Measurements from ENCODE around the gene ZNF302.
A peak's percentile ranks its signal among the peaks of the same experiment; 100 is the strongest.

Gene ZNF302

DNA sequence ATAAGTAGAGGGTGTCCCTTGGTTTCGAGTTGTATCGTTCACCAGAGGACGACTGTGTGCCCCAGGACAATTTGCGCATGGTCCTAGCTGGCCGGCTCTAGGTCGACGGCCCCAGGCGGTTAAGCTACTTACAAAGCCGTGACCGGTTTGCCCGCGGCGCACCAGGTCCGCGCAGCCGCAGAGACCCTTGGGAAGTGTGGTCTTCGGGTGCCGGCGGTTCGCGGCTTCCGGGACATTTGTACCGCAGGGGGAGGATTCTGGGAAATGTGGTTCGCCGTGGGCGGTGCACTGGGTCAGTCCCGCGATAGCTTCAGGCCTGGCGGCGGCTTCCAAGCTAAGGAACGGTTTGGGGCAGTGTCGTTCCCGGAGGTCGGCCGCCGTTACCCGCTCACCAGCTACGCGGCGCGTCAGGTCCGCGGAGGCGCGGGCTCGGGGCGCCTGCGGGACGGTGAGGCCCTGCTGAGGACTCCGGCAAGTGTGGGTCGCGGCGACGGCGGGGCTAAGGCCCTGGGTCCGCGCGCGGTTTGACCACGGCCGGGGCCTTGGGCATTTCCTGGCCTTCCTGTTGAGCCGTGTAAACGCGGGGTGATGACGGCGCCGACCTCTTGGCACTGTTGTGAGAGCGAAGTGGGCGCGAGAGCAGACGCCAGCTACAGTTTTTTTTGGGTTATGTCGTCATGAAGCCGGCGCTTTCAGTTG lies at the start of gene ZNF302:
Gene ZNF302, plus strand, starts transcription at position 293 of the 699 bp plus-strand sequence. CDS start 1,127 bp downstream, outside the sequence.
- no peaks in the 10 kb centered on the region for H3K79me2 ChIP-seq (ENCODE audit: low read length)
- no peaks in the 10 kb centered on the region for H3K27me3 ChIP-seq (ENCODE audit: low read depth, low read length)
- H3K4me2 ChIP-seq (ENCODE audit: low read length), result peak within 1 kb of the TSS; percentile 74
- H3K4me3 ChIP-seq (ENCODE audit: low read length), result peak within 1 kb of the TSS; percentile 78
- no peaks in the 10 kb centered on the region for H3K36me3 ChIP-seq (replicated peaks; ENCODE audit: low read depth, low read length)
- TF ChIP-seq, protein P1, sequence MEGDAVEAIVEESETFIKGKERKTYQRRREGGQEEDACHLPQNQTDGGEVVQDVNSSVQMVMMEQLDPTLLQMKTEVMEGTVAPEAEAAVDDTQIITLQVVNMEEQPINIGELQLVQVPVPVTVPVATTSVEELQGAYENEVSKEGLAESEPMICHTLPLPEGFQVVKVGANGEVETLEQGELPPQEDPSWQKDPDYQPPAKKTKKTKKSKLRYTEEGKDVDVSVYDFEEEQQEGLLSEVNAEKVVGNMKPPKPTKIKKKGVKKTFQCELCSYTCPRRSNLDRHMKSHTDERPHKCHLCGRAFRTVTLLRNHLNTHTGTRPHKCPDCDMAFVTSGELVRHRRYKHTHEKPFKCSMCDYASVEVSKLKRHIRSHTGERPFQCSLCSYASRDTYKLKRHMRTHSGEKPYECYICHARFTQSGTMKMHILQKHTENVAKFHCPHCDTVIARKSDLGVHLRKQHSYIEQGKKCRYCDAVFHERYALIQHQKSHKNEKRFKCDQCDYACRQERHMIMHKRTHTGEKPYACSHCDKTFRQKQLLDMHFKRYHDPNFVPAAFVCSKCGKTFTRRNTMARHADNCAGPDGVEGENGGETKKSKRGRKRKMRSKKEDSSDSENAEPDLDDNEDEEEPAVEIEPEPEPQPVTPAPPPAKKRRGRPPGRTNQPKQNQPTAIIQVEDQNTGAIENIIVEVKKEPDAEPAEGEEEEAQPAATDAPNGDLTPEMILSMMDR (IDR thresholded peaks at IDR 0.05; ENCODE audit: low read depth, low read length), result no peak
- no peak for TF ChIP-seq EZH2phosphoT487 (IDR thresholded peaks at IDR 0.05; ENCODE audit: low read depth)
- peaks cover 5% of the 10 kb centered on the region; the same call in 1 of the 2 replicates for H3K4me1 ChIP-seq (ENCODE audit: low read length)
- H2AFZ ChIP-seq (ENCODE audit: low read depth, low read length), result peak within 1 kb of the TSS; percentile 67
- H4K20me1 ChIP-seq (ENCODE audit: insufficient read depth, low read length), result no peaks in the 10 kb centered on the region
- peak within 1 kb of the TSS; percentile 52 for H3K27ac ChIP-seq (ENCODE audit: low read length)
- peak within 1 kb of the TSS; percentile 67 for H3K9ac ChIP-seq (ENCODE audit: low read length)
- H3K9me3 ChIP-seq (ENCODE audit: insufficient read depth, low read length), result no peaks in the 10 kb centered on the region

GRCh38 chr19:34633802-34634201 lies 43.7 kb upstream of the ZNF302 start:
- H3K36me3 ChIP-seq (replicated peaks; ENCODE audit: low read depth, low read length), result no peaks in the 10 kb centered on the region
- no peaks in the 10 kb centered on the region for H3K27me3 ChIP-seq (ENCODE audit: low read depth, low read length)
- H3K4me1 ChIP-seq (ENCODE audit: low read length), result no peaks in the 10 kb centered on the region
- H3K4me2 ChIP-seq (ENCODE audit: low read length), result no peak overlapping the region
- H3K27ac ChIP-seq (ENCODE audit: low read length), result no peak overlapping the region
- no peaks in the 10 kb centered on the region for H3K79me2 ChIP-seq (ENCODE audit: low read length)
- H3K9ac ChIP-seq (ENCODE audit: low read length), result no peak overlapping the region
- H3K4me3 ChIP-seq (ENCODE audit: low read length), result no peak overlapping the region
- H3K9me3 ChIP-seq (ENCODE audit: insufficient read depth, low read length), result no peaks in the 10 kb centered on the region
- no peak overlapping the region for H2AFZ ChIP-seq (ENCODE audit: low read depth, low read length)
- no peaks in the 10 kb centered on the region for H4K20me1 ChIP-seq (ENCODE audit: insufficient read depth, low read length)
- no peak for TF ChIP-seq EZH2phosphoT487 (IDR thresholded peaks at IDR 0.05; ENCODE audit: low read depth)
- TF ChIP-seq, protein P1 (IDR thresholded peaks at IDR 0.05; ENCODE audit: low read depth, low read length), result no peak

DNA sequence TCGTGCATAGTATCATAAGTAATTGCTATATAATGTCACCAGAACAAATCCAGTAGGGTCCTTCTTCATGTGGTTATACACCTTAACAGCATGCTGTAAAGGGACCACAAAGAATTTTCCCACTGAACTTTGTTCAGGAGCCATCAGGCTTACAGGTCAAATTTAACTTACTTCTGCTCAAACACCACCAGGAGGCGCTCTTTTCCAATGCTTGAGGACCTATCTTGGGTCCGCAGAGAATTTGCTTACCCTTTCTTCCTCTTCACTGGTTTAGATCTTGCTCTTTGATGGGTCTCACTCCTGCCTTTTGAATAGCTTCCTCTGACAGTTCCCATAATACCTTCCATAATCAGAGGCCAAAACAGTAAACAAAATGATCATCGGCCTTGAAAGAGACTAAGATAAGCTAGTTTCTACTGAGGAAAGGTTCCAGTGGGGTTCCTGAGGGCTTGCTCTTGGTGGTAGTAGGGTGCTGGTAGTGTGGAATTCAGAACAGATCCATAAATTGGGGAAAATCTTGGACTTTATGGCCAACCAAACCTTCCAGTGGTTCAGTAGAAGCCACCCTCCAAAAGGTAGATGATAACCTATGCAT lies 37.9 kb upstream of the ZNF302 start:
- Histone ChIP-seq H3K9ac (ENCODE audit: low read length) (no peak overlapping the region), H3K79me2 (ENCODE audit: low read length) (no peaks in the 10 kb centered on the region), H3K27ac (ENCODE audit: low read length) (no peak overlapping the region), H3K4me2 (ENCODE audit: low read length) (peak overlapping the region; percentile 18; the same call in 1 of the 2 replicates), H3K27me3 (ENCODE audit: low read depth, low read length) (no peaks in the 10 kb centered on the region; the same call in 1 of the 2 replicates), H3K4me1 (ENCODE audit: low read length) (no peaks in the 10 kb centered on the region), H3K9me3 (ENCODE audit: insufficient read depth, low read length) (no peaks in the 10 kb centered on the region), H2AFZ (ENCODE audit: low read depth, low read length) (no peak overlapping the region), H4K20me1 (ENCODE audit: insufficient read depth, low read length) (no peaks in the 10 kb centered on the region), H3K4me3 (ENCODE audit: low read length) (no peak overlapping the region), H3K36me3 (replicated peaks; ENCODE audit: low read depth, low read length) (no peaks in the 10 kb centered on the region)
- TF ChIP-seq EZH2phosphoT487 (IDR thresholded peaks at IDR 0.05; ENCODE audit: low read depth), result no peak
- TF ChIP-seq, protein P1 (IDR thresholded peaks at IDR 0.05; ENCODE audit: low read depth, low read length), result peak; percentile 95

GRCh38 chr19:34642241-34642640 lies 35.2 kb upstream of the ZNF302 start:
- H3K4me1 ChIP-seq (ENCODE audit: low read length), result no peaks in the 10 kb centered on the region
- H3K4me3 ChIP-seq (ENCODE audit: low read length), result no peak overlapping the region
- H3K4me2 ChIP-seq (ENCODE audit: low read length), result no peak overlapping the region
- H3K9ac ChIP-seq (ENCODE audit: low read length), result no peak overlapping the region
- H3K27ac ChIP-seq (ENCODE audit: low read length), result no peak overlapping the region
- H3K79me2 ChIP-seq (ENCODE audit: low read length), result no peaks in the 10 kb centered on the region
- no peaks in the 10 kb centered on the region for H4K20me1 ChIP-seq (ENCODE audit: insufficient read depth, low read length)
- H3K27me3 ChIP-seq (ENCODE audit: low read depth, low read length), result no peaks in the 10 kb centered on the region; the same call in 1 of the 2 replicates
- no peaks in the 10 kb centered on the region for H3K9me3 ChIP-seq (ENCODE audit: insufficient read depth, low read length)
- TF ChIP-seq, protein P1 (IDR thresholded peaks at IDR 0.05; ENCODE audit: low read depth, low read length), result no peak
- no peak for TF ChIP-seq EZH2phosphoT487 (IDR thresholded peaks at IDR 0.05; ENCODE audit: low read depth)
- no peak overlapping the region for H2AFZ ChIP-seq (ENCODE audit: low read depth, low read length)
- no peaks in the 10 kb centered on the region for H3K36me3 ChIP-seq (replicated peaks; ENCODE audit: low read depth, low read length)

Data from OCI-LY3 (cell line).